ENCODE results near the gene LARGE1.

LARGE1 gene

GRCh38 chr22:33650244-33650643 lies 270.0 kb downstream of the LARGE1 start:
- DNase-seq = no peak

- DNase-seq = no peak
Measured at GRCh38 chr22:33648478-33648877, 271.8 kb downstream of the LARGE1 start.

GRCh38 chr22:33640900-33641299 lies 279.4 kb downstream of the LARGE1 start:
- DNase-seq = peak; percentile 32

- DNase-seq = no peak
Measured at GRCh38 chr22:33639588-33640254, 280.6 kb downstream of the LARGE1 start.

DNA sequence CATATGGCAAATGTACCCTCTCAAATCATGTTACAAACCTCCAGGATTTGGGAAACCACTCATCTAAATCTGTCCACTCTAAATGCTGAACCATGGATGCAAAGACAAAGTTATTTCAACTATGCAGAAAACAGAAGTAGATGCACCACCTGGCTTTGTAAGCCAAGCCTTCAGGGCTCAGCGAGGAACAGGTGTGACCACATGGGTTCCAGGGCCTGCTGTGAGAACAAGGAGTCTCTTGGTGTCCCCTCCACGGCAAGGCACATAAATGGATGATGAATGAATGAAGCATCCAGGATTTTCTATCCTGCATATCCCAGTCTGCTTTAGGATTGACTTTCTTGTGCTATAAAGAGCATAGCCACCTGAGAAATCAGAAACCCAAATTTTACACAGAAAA lies 284.5 kb downstream of the LARGE1 start:
- no peak for DNase-seq

DNA sequence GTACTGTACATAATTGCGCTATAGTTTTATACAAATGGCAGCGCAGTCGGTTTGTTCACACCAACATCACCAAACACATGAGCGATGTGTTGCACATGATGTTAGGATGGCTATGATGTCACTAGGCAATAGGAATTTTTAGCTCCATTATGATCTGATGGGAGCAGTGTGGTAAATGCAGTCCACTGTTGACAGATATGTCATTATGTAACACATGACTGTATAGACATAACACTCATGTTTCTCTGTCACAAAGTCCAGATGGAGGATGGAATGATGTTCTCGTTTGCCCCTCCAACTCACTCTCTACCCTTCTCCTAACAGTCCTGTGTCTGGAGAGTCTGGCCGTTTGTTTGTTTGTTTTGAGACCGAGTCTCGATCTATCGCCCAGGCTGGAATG lies 288.5 kb downstream of the LARGE1 start:
- no peak for DNase-seq

DNA sequence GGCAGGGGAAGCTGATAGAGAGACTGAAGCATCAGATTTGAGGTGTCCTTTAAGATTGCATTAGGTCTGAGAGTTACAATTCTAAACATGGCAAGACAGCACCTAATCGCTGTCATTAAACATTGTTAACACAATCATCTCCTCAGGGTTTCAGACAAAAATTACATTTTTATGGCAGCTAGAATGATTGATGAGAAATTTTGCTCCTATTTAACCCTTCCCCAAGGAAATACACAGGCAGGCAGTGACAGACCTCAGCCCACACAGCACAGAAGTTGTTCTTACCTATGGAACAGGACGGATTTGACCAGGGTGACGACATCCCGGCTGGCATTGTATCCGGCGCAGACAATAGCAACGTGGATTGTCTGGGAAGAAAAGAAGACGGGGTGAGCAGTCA lies 294.3 kb downstream of the LARGE1 start:
- DNase-seq = no peak

GRCh38 chr22:33620085-33620484 lies 300.2 kb downstream of the LARGE1 start:
- DNase-seq = no peak

GRCh38 chr22:33606504-33606903 lies 313.8 kb downstream of the LARGE1 start:
- DNase-seq = no peak

- no peak for DNase-seq
Measured at GRCh38 chr22:33605666-33606065, 314.6 kb downstream of the LARGE1 start.

DNA sequence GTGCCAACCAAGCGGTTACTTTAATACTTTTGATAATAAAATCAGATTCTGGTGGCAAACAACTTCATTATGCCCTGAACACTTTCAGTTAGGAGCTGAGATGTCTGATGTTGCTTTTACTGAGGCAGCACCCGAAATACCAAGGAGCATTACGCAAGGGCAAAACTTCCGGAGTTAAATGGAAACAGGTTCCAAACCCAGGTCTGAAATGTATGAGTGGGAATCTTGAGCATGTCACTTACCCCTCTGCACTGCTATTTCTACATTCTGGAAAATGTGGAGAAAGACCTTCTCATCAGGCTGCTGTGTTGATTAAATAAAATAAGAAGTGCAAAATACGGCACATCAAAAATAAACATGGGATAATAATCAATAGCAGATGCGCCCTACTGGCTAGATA lies 315.1 kb downstream of the LARGE1 start:
- DNase-seq = no peak

DNA sequence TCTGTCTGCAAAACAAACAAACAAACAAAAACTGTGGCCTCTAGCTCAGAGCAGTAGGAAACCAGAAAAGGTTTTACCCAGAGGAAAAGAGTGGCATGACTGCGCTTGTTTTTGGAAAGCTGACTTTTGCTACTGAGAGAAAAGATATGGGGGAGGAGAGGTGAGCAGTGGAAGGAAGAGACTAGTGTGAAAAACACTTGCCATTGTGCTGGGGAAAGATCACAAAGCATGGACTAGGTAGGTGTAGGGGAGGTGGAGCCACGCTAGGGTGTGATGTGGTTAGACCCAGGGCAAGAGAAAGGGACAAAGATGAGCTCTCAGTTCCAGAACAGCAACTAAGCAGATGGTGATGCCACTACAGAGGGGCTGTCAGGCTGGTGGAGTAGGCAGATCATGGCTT lies 319.2 kb downstream of the LARGE1 start:
- DNase-seq = no peak

- no peak for DNase-seq
Measured at GRCh38 chr22:33600595-33600994, 319.7 kb downstream of the LARGE1 start.

DNA sequence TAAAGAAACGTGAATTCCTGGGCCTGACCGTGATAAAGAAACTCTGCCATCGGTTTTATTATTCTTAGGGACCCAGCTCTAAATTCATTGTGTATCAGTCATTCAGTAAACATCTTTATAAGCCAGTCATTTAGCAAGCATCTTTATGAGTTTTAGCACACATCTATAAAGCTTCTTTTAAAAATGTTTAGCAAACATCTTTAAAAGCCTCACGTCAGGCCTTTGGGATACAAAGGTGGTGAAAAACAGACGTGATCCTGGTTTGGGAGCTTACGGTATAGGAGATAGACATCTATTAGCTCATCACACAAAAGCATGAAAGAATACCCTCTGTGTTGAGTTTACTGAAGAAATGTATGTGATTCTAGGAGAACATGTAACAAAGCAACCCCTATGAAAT lies 320.2 kb downstream of the LARGE1 start:
- no peak for DNase-seq

DNA sequence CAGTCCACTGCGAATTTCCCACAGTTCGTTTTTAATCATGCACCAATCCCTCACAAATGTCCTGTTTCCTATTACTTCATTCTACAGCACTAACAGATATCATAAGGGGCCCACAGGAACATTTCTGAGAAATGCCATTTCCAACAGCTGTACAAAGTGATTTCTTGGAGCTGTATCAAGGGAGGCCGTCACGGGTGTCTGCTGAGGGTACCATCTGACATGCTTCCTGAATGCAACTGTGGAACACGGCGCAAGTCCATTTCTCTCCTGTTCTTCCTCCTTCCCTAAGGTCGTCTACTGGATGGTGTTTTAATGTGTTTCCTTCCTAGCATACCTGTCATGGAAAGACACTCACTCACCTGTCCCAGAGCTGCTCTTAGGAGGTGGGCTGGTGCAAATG lies 320.7 kb downstream of the LARGE1 start:
- DNase-seq = no peak

DNA sequence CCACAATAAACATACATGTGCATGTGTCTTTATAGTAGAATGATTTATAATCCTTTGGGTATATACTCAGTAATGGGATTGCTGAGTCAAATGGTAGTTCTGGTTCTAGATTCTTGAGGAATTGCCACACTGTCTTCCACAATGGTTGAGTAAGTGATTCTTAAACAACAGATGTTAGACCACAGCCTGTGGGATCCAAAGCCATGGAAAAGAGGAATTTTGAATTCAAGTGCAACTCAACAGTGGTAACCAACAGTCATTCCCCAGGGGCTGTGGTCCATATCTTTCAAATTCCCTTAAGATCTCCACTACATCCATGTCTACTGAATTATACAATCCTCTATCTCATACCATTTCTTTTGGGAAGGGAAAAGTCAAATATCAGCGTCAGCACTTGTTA lies 321.5 kb downstream of the LARGE1 start:
- no peak for DNase-seq

GRCh38 chr22:33597274-33597985 lies 322.8 kb downstream of the LARGE1 start:
- DNase-seq = no peak

DNA sequence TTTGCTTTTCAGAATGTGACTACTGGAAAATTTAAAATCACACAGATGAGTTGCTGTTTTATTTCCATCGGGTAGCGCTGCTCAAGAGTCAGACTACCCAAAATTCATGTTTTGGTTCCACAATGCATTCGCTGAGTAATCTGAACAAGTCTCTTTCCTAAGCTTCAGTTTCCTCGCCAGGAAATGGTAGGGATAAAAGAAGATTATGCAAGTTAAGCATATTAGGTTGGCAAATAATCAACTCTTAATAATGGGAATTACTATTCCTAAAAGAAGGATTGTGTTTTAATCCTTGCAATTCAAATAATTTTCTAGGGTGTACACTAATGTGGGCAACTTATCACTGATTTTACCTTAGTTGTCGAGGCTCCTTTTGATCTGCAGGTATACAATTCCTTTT lies 326.5 kb downstream of the LARGE1 start:
- DNase-seq = no peak

- DNase-seq = no peak
Measured at GRCh38 chr22:33591946-33592345, 328.3 kb downstream of the LARGE1 start.

DNA sequence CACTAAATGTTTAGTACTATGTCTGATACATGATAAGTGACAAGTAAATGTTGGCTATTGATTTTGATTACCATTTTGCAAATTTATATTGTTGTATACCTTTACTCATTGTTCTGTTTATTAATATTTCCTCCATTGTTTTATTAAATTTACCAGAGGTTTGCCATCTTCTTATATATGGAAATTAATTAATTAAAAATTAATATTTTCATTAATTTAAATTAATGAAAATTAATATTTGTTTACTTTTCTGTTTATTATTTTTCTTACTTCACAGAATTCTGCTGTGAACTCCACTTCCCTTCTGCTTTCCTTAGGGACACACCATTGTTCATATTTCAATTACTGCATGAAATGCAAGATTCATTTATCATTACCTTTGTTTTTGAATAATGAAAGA lies 331.0 kb downstream of the LARGE1 start:
- no peak for DNase-seq

DNA sequence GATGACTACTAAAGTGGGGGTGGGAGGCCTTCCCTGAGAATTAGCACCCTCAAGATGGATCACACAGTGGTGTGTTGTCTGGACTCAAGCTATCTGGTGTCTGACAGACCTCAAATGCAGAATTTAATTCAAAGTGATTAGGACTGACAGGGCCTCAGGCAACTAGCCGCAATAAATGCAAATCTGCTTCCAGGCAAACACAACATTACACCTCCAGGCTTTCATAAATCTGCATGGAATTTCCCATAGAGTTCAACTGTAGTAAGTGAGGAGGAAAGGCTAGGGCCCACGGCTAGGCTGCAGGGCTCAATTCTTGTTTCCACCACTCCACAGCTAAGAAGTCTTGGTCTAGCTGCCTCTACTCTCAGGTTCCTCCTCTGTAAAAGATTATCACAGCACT lies 331.4 kb downstream of the LARGE1 start:
- DNase-seq = no peak

DNA sequence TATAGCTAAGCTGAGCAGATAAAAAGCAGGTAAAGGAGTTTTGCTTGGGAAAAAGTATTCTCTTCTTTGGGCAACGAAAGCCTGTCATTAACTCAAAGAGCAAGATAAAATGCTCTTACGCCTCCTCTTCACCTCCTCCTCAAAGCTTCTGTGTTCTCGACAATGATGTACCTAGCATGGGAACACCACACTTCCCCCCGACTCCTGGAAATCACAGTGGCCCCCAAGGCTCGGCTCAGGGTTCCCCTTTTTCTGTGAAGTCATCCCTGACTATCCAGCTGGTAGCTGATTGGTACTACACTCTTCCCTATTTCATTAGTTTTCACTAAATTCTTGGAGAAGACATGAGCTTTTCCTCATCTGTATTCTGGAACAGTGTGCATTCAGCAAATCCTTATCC lies 336.1 kb downstream of the LARGE1 start:
- no peak for DNase-seq

DNA sequence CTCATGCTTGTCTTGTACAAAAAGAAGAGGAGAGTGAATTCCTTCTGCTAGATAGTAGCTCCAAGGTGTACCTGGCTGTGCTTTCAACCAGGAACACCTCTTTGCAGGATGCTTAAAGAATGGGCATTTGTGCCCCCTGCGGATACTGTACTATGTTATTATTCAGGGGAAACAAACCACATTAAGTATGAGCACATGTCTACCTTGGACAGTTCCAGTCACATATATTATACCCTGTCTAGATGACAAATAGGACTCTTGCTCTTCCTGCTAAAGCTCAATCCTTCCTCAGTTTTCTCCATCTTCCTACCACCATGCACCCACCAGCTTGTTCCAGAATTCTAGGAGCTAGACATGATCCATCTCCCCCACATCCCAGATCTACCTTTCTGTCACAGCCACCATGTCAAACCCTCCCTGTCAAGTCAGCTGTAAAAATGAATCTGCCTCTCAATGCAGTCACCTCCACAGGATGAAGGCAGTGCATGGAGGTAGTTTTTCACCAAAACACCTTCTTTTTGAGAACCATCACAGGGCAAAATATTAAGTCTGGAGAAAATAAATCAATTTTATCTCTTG lies 337.4 kb downstream of the LARGE1 start:
- DNase-seq = no peak

DNA sequence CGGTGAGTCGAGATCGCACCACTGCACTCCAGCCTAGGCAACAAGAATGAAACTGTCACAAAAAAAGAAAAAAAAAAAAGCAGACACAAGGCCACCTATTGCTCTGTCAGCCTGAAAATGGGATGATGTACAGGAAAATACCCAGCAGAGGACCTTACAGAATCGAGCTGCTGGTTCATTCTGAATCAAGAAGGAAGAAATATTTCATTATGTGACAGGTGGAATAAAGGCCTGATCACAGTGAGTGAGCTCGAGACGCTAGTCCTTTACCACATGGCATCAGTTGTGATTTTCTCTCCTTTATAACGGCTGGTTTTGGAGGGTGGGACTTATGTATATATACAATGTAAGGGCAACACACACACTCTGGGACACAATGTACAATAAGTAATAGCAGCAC lies 340.0 kb downstream of the LARGE1 start:
- no peak for DNase-seq
